Measurements from ENCODE around the gene IGSF8. TPM values are rescaled to one million over a fixed set of nuclear protein-coding genes. Genes with fewer than 3 reads are reported as not detected.

Gene IGSF8
- total and polyA plus RNA-seq, 2 donors (not counting 1 experiment from before 2014, with no cell fraction given) = 6.5 to 24.4 TPM

- Histone ChIP-seq H3K27ac (ENCODE audit: insufficient read depth, low read length) (peak overlapping the region; percentile 34), H3K9me3 (ENCODE audit: control insufficient read depth, insufficient read depth, low read depth, low read length) (no peaks in the 10 kb centered on the region), H3K79me2 (ENCODE audit: control insufficient read depth, insufficient read depth, low read length) (no peaks in the 10 kb centered on the region)
Measured at GRCh38 chr1:160098852-160099561, 588 bp upstream of the IGSF8 start.

DNA sequence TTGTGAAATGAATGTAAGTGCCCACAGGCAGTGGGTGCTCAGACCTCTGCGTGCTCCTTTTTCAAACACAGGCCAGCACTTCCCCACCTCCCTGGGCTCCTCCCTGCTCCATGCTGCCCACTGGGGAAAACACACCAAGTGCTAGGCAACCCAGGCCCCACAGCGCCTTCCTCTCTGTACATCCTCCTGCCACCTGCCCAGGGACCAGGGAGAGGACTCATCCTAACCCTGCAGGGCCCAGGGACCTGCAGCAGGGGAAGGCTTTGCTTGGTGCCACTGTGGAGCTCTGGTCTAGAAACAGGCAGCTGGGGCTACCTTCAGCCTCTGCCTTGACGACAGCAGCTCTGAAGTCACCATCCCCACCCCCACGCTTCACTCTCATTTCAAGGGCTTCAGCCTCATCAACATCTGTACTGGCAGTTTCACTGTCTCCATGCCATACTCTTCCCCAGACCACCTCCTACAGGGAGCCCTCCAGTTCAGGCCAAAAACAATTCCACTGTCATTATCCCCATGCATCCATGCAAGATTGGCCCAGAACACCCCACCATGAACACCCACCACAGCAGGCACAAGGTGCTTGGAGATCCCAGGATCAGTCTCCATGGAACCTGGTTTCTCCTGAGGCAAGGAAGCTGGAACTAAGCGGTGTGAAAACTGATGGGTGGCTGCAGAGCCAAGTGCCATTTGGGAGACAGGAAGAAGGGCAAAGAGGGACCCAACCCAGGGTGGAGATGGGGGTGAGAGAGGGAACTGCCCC, 1.1 kb downstream of the IGSF8 start:
- Histone ChIP-seq H3K4me3 (replicated peaks in 1 of 4; ENCODE audit: control extremely low read depth in 1 of 4, insufficient read depth in 1 of 4, low read depth in 3 of 4, low read length in 4 of 4) (peak overlapping the region in 3 of 4 experiments; percentile 52 to 71 (median 64)), H2AFZ (ENCODE audit: low read length) (no peak overlapping the region), H3K27me3 (ENCODE audit: control insufficient read depth, insufficient read depth, low read length) (peaks cover 2% of the 10 kb centered on the region), H3K79me2 (ENCODE audit: control insufficient read depth, insufficient read depth, low read length) (no peaks in the 10 kb centered on the region), H3K9ac (ENCODE audit: insufficient read depth, low read length) (no peak overlapping the region), H3K9me3 (ENCODE audit: control insufficient read depth, insufficient read depth, low read depth, low read length) (no peaks in the 10 kb centered on the region), H3K4me1 (ENCODE audit: control insufficient read depth, extremely low read depth, insufficient read depth, low read length) (peaks cover 7% of the 10 kb centered on the region), H3K36me3 (ENCODE audit: control insufficient read depth, insufficient read depth, low read length) (no peaks in the 10 kb centered on the region), H3K27ac (ENCODE audit: insufficient read depth, low read length) (no peak overlapping the region), H3K4me2 (ENCODE audit: extremely low read depth, insufficient read depth, low read length) (peak overlapping the region; percentile 90), H4K20me1 (ENCODE audit: control insufficient read depth, extremely low read depth, insufficient read depth, low read length) (no peaks in the 10 kb centered on the region)
- no peak for DNase-seq (ENCODE audit: low read depth in 2 of 2)
- TF ChIP-seq CTCF (conservative IDR thresholded peaks at IDR 0.05 in 1 of 2, IDR thresholded peaks at IDR 0.05 in 1 of 2; ENCODE audit: low read depth in 1 of 2, low read length in 2 of 2) (no peak), EZH2 (IDR thresholded peaks at IDR 0.05; ENCODE audit: low read length, missing control alignments) (no peak)

More at GRCh38 chr1:160098852-160099561, 588 bp upstream of the IGSF8 start:
- peaks cover 7% of the 10 kb centered on the region for H3K4me1 ChIP-seq (ENCODE audit: control insufficient read depth, extremely low read depth, insufficient read depth, low read length)
- no peaks in the 10 kb centered on the region for H4K20me1 ChIP-seq (ENCODE audit: control insufficient read depth, extremely low read depth, insufficient read depth, low read length)
- H2AFZ ChIP-seq (ENCODE audit: low read length) = peak overlapping the region; percentile 93
- peak overlapping the region; percentile 97 for H3K4me2 ChIP-seq (ENCODE audit: extremely low read depth, insufficient read depth, low read length)
- peak; percentile 88 to 91 for DNase-seq (ENCODE audit: low read depth in 2 of 2)
- H3K9ac ChIP-seq (ENCODE audit: insufficient read depth, low read length) = peak overlapping the region; percentile 51
- peaks cover 2% of the 10 kb centered on the region for H3K27me3 ChIP-seq (ENCODE audit: control insufficient read depth, insufficient read depth, low read length)
- no peaks in the 10 kb centered on the region for H3K36me3 ChIP-seq (ENCODE audit: control insufficient read depth, insufficient read depth, low read length)
- peak overlapping the region; percentile 58 to 73 (median 62) for H3K4me3 ChIP-seq (replicated peaks in 1 of 4; ENCODE audit: control extremely low read depth in 1 of 4, insufficient read depth in 1 of 4, low read depth in 3 of 4, low read length in 4 of 4)
- TF ChIP-seq CTCF (conservative IDR thresholded peaks at IDR 0.05 in 1 of 2, IDR thresholded peaks at IDR 0.05 in 1 of 2; ENCODE audit: low read depth in 1 of 2, low read length in 2 of 2) (no peak), EZH2 (IDR thresholded peaks at IDR 0.05; ENCODE audit: low read length, missing control alignments) (no peak)

All from fibroblast of lung (primary cell).